ENCODE measurements around the gene ZNF786. TPM values are rescaled to one million over a fixed set of nuclear protein-coding genes. Genes with fewer than 3 reads are reported as not detected.

Gene ZNF786
- total RNA-seq, 1 experiment from 2014 or later: 10.1 TPM

- TF ChIP-seq, protein P1, sequence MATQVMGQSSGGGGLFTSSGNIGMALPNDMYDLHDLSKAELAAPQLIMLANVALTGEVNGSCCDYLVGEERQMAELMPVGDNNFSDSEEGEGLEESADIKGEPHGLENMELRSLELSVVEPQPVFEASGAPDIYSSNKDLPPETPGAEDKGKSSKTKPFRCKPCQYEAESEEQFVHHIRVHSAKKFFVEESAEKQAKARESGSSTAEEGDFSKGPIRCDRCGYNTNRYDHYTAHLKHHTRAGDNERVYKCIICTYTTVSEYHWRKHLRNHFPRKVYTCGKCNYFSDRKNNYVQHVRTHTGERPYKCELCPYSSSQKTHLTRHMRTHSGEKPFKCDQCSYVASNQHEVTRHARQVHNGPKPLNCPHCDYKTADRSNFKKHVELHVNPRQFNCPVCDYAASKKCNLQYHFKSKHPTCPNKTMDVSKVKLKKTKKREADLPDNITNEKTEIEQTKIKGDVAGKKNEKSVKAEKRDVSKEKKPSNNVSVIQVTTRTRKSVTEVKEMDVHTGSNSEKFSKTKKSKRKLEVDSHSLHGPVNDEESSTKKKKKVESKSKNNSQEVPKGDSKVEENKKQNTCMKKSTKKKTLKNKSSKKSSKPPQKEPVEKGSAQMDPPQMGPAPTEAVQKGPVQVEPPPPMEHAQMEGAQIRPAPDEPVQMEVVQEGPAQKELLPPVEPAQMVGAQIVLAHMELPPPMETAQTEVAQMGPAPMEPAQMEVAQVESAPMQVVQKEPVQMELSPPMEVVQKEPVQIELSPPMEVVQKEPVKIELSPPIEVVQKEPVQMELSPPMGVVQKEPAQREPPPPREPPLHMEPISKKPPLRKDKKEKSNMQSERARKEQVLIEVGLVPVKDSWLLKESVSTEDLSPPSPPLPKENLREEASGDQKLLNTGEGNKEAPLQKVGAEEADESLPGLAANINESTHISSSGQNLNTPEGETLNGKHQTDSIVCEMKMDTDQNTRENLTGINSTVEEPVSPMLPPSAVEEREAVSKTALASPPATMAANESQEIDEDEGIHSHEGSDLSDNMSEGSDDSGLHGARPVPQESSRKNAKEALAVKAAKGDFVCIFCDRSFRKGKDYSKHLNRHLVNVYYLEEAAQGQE (IDR thresholded peaks at IDR 0.05; ENCODE audit: insufficient read depth in 1 of 2, low read depth in 2 of 2, low read length in 1 of 2): no peak
- TF ChIP-seq SIN3A (IDR thresholded peaks at IDR 0.05; ENCODE audit: borderline replicate concordance, insufficient read depth, low read depth, low read length) (no peak), TCF7L2 (IDR thresholded peaks at IDR 0.05; ENCODE audit: low read depth, low read length) (no peak), POLR2AphosphoS5 (IDR thresholded peaks at IDR 0.05; ENCODE audit: low read depth, low read length) (no peak)
- TF ChIP-seq, protein P2, sequence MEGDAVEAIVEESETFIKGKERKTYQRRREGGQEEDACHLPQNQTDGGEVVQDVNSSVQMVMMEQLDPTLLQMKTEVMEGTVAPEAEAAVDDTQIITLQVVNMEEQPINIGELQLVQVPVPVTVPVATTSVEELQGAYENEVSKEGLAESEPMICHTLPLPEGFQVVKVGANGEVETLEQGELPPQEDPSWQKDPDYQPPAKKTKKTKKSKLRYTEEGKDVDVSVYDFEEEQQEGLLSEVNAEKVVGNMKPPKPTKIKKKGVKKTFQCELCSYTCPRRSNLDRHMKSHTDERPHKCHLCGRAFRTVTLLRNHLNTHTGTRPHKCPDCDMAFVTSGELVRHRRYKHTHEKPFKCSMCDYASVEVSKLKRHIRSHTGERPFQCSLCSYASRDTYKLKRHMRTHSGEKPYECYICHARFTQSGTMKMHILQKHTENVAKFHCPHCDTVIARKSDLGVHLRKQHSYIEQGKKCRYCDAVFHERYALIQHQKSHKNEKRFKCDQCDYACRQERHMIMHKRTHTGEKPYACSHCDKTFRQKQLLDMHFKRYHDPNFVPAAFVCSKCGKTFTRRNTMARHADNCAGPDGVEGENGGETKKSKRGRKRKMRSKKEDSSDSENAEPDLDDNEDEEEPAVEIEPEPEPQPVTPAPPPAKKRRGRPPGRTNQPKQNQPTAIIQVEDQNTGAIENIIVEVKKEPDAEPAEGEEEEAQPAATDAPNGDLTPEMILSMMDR (IDR thresholded peaks at IDR 0.05): no peak
- in situ Hi-C loops (cut with HindIII; ENCODE audit: low pct_unique_long_range_greater_than_20kb, low sequenced_read_pairs) (no loop called here), intact Hi-C loops (cut with micrococcal nuclease; ENCODE audit: unreplicated experiment) (no loop called here)
- Histone ChIP-seq H3K36me3 (ENCODE audit: control insufficient read depth, insufficient read depth, low read length) (peaks cover 10% of the 10 kb centered on the region; the same call in 1 of the 2 replicates), H3K27ac (ENCODE audit: low read length) (no peak overlapping the region), H3K9me3 (ENCODE audit: control insufficient read depth, insufficient read depth, low read depth, low read length) (no peaks in the 10 kb centered on the region), H3K27me3 (ENCODE audit: control insufficient read depth, insufficient read depth, low read length) (no peaks in the 10 kb centered on the region), H3K4me1 (ENCODE audit: control insufficient read depth, insufficient read depth, low read length) (no peaks in the 10 kb centered on the region), H3K4me3 (ENCODE audit: low read depth in 2 of 2, low read length in 2 of 2) (no peak overlapping the region)
- no peak for DNase-seq (ENCODE audit: low read depth, low spot score)
- ChIA-PET POLR2A (no interaction called here), CTCF (no interaction called here)
- no TSS peak for BruUV-seq (replicated peaks)
- ATAC-seq: no peak
These were observed 12.9 kb downstream of the ZNF786 start for GRCh38 chr7:149077594-149077993.

GRCh38 chr7:149075286-149075685 is 15.2 kb downstream of the ZNF786 start:
- TF ChIP-seq, protein P1 (IDR thresholded peaks at IDR 0.05; ENCODE audit: insufficient read depth in 1 of 2, low read depth in 2 of 2, low read length in 1 of 2): no peak
- TF ChIP-seq, protein P2 (IDR thresholded peaks at IDR 0.05): no peak
- TF ChIP-seq SIN3A (IDR thresholded peaks at IDR 0.05; ENCODE audit: borderline replicate concordance, insufficient read depth, low read depth, low read length) (no peak), POLR2AphosphoS5 (IDR thresholded peaks at IDR 0.05; ENCODE audit: low read depth, low read length) (no peak), TCF7L2 (IDR thresholded peaks at IDR 0.05; ENCODE audit: low read depth, low read length) (no peak)

More at GRCh38 chr7:149075286-149075685, 15.2 kb downstream of the ZNF786 start:
- ATAC-seq: no peak
- Histone ChIP-seq H3K9me3 (ENCODE audit: control insufficient read depth, insufficient read depth, low read depth, low read length) (no peaks in the 10 kb centered on the region), H3K27me3 (ENCODE audit: control insufficient read depth, insufficient read depth, low read length) (no peaks in the 10 kb centered on the region), H3K27ac (ENCODE audit: low read length) (no peak overlapping the region), H3K4me3 (ENCODE audit: low read depth in 2 of 2, low read length in 2 of 2) (no peak overlapping the region), H3K36me3 (ENCODE audit: control insufficient read depth, insufficient read depth, low read length) (peaks cover 16% of the 10 kb centered on the region), H3K4me1 (ENCODE audit: control insufficient read depth, insufficient read depth, low read length) (no peaks in the 10 kb centered on the region)
- ChIA-PET CTCF (no interaction called here), POLR2A (no interaction called here)
- intact Hi-C loops (cut with micrococcal nuclease; ENCODE audit: unreplicated experiment) (no loop called here), in situ Hi-C loops (cut with HindIII; ENCODE audit: low pct_unique_long_range_greater_than_20kb, low sequenced_read_pairs) (no loop called here)
- no TSS peak for BruUV-seq (replicated peaks)
- DNase-seq (ENCODE audit: low read depth, low spot score): no peak
